SK-N-MC (cell line): ENCODE results near the gene PIGR.

Source experiments
- EZH2 ChIP-seq: fragments of 200-600 bp; sonication (generic); IDR thresholded peaks from one replicate; pipeline ENCODE4 v1.6.1; 2017; ENCODE audit warnings: antibody characterized with exemption
- FOXP2 ChIP-seq: optimal IDR thresholded peaks from 2 replicates; pipeline ENCODE3; 2011; ENCODE audit warnings: mild to moderate bottlenecking, moderate library complexity; ENCODE audit not compliant: insufficient read depth; ENCODE audit errors: extremely low read length, control extremely low read depth
- POLR2AphosphoS5 ChIP-seq: IDR thresholded peaks from 2 replicates; pipeline ENCODE4 v1.6.1; 2012; ENCODE audit warnings: mild to moderate bottlenecking, low read depth, low read length, borderline replicate concordance

DNA sequence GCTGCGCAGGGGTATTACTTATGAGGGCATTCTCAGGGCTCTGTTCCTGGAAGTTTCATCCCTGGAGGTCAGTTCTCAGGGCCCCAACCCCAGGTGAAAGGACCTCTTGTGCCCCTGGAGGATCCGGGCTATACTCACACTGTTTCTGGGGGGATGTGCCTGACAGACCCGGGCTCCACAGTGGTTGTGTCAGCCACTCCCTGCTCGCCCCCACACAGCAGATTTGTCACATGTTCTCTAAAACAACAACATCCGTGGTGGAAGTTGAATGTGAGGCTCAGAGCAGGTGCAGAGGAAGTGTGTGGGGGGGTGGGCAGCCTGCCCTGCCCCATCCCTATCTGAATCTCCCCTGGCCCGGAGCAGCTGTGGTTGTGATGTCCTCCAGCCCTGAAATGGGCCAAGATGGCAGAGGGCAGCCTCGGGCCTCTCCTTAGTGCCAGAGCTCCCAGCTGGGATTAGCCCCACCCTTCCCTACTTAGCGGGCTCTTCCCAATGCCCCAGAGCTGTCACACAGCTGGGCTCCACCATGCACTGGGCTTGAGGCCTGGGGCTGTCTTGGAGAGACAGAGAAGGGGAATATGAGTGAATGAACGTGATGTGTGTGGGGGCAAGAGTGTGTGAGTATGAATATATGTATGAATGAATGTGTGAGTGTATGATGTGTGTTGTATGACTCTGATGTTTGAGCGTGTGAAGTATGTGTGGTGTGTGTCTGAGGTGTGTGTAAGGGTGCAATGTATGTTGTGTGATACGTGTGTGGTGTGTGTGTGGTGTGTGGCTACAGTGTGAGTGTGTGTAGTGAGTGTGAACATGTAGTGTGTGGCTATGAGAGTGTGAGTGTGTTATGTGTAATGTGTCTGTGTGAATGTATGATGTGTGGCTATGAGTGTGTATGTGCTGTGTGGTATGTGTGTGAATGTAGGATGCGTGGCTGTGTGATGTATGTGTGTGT, 23.0 kb downstream of the PIGR start:
- TF ChIP-seq EZH2 = no peak
- no peak for TF ChIP-seq POLR2AphosphoS5
- TF ChIP-seq FOXP2 = no peak
